H1 (cell line): ENCODE results near the gene UVRAG. TPM values are rescaled to one million over a fixed set of nuclear protein-coding genes. Genes with fewer than 3 reads are reported as not detected.

Experiments used
- CHD1 ChIP-seq: IDR thresholded peaks from 2 replicates; pipeline ENCODE4 v1.6.1; 2012; ENCODE audit warnings: low read depth, low read length, improper control_type of control experiment
- CHD7 ChIP-seq: fragments of 300-600 bp; sonication (generic); IDR thresholded peaks from 2 replicates; pipeline ENCODE4 v1.7.1; 2012; ENCODE audit warnings: low read length, moderate library complexity, mild to moderate bottlenecking, inconsistent platforms; ENCODE audit not compliant: insufficient replicate concordance
- EP300 ChIP-seq, 2 experiments: IDR thresholded peaks; 1 replicate in 1 of 2; 2 replicates in 1 of 2; pipeline ENCODE4 v1.6.1; 2011 to 2012; ENCODE audit warnings: low read depth in 2 of 2, low read length in 2 of 2, mild to moderate bottlenecking in 2 of 2, borderline replicate concordance in 1 of 2, inconsistent platforms in 1 of 2, moderate library complexity in 1 of 2
- MAX ChIP-seq: IDR thresholded peaks from 2 replicates; pipeline ENCODE4 v1.6.1; 2012; ENCODE audit warnings: inconsistent platforms
- RAD21 ChIP-seq, 2 experiments: IDR thresholded peaks in 1 of 2; conservative IDR thresholded peaks in 1 of 2; 2 replicates each; pipeline ENCODE4 v1.6.1; 2011; ENCODE audit warnings: low read depth in 2 of 2, low read length in 2 of 2, improper control_type of control experiment in 1 of 2, inconsistent platforms in 1 of 2, mild to moderate bottlenecking in 1 of 2, moderate library complexity in 1 of 2
- RXRA ChIP-seq: IDR thresholded peaks from 2 replicates; pipeline ENCODE4 v1.6.1; 2011; ENCODE audit warnings: low read depth, mild to moderate bottlenecking, low read length, moderate library complexity; ENCODE audit not compliant: insufficient read depth
- SIX5 ChIP-seq: IDR thresholded peaks from 2 replicates; pipeline ENCODE4 v1.6.1; 2011; ENCODE audit warnings: mild to moderate bottlenecking, low read depth, low read length
- TBP ChIP-seq: IDR thresholded peaks from 2 replicates; pipeline ENCODE4 v1.6.1; 2011; ENCODE audit warnings: low read depth, low read length, improper control_type of control experiment
- polyA plus RNA-seq, 7 experiments: library from polyadenylated mRNA; depleted of rRNA in 3 of 7; stranded (reverse) in 5 of 7; unstranded in 2 of 7; fragments of >200 nt in 5 of 7; fragments of 200-250 nt in 2 of 7; gene quantifications; 1 replicate in 5 of 7; 2 replicates in 1 of 7; 4 replicates in 1 of 7; pipeline versions ENCODE4 v1.2.1 to v1.2.3, GENCODE V29; 2011 to 2013; ENCODE audit warnings: missing spikeins in 2 of 7, mixed read lengths in 2 of 7
- total RNA-seq: library from RNA; stranded (reverse); fragmentation: NEBNext Ultra II Directional; extraction: Animal tissue kit (Norgen Biotek cat#: 25700); gene quantifications from 2 replicates; pipeline ENCODE4 v1.2.1, GENCODE V29; 2021

UVRAG gene
- total and polyA plus RNA-seq, 2 of the 8 experiments (the other 6 are each of a cell fraction or from before 2014, with no cell fraction given): 5.5 to 14.7 TPM

- TF ChIP-seq RAD21 (IDR thresholded peaks at IDR 0.05 in 1 of 2, conservative IDR thresholded peaks at IDR 0.05 in 1 of 2; ENCODE audit: low read depth in 2 of 2, low read length in 2 of 2): no peak
- no peak for TF ChIP-seq SIX5
- no peak for TF ChIP-seq EP300 (IDR thresholded peaks at IDR 0.05; ENCODE audit: borderline replicate concordance in 1 of 2, low read depth in 2 of 2, low read length in 2 of 2)
- TF ChIP-seq CHD1: no peak
- TF ChIP-seq CHD7: no peak
- no peak for TF ChIP-seq RXRA
- no peak for TF ChIP-seq TBP
- TF ChIP-seq MAX: no peak
Measured at GRCh38 chr11:75782540-75783263, 32.3 kb upstream of the UVRAG start (continued).
